SIG-M5 (cell line): ENCODE measurements around the gene ARHGAP24.
"Not testable (repeated sequence)": the region's sequence is repeated elsewhere in the genome, so short reads cannot be mapped to it uniquely, and the experiment has no call there.

ENCODE experiments used
- DNase-seq: peaks from one replicate; lab custom pipeline; 2025; lab: John Stamatoyannopoulos, UW

Gene ARHGAP24

DNA sequence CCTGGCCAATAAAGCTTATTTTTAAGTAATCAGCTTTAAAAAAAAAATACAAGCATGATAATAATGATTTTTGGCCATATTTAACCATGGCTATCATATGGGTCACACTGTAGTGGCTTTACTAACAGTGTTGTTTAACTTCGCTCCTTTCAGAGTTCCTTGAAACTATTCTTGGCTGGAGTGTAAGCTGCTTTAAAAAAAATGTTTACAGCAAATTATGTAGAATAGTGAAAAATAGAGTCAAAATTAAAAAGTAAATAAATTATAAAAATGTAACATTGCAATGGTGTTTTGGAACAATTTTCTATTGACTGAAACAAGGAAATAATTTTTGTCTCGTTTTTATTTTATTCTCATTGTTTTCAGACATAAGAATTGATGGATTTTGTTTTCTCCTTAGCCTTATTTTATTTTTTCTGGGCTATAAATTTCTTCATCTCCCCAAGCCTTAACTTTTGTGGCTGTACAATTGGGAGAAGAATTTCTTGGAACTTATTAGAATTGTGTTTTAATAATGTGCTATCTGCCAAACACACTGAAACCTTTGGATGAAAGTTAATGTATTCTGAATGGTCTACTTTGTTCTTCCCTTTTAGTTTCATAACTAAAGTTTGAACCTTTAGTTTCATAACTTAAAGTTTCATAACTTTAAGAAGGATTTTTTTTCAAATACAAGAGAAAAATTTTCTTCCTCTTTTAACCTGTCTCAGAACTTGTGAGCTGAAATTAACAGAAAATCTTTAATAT, 182.0 kb downstream of the ARHGAP24 start:
- no peak for DNase-seq

- DNase-seq, result no peak
These were observed 184.0 kb downstream of the ARHGAP24 start for GRCh38 chr4:85658766-85659439.

- no peak for DNase-seq
These were observed 184.8 kb downstream of the ARHGAP24 start for GRCh38 chr4:85659610-85660218.

- DNase-seq, result not testable (repeated sequence)
These were observed 191.7 kb downstream of the ARHGAP24 start for GRCh38 chr4:85666625-85667024.

- DNase-seq, result no peak
These were observed 194.3 kb downstream of the ARHGAP24 start for GRCh38 chr4:85669204-85669603.

DNA sequence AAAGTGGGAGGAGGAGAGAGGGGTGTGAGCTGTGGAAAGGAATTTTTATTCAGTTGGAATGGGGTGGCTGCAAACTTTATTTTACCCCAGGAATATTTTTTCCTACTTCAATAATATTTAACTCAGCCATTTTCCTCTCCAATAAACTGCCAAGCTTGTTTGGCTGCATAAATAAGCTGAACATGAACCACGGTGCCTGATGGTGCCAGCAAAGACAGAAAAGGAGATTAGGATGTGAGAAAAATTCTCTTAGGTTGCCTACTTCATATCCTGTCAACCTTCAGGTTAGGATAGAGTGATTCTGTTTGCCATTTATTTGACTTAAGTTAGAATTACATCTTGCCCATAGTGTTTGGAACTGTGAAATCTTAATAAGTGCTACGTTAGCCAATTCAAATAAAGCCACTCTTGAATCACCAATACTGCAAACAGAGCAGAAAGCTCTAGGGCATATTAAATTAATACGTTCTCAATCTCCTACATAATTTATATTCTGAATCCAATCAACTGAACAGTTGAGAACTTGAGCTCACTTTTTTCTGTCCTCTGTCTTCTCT, 195.1 kb downstream of the ARHGAP24 start:
- no peak for DNase-seq

GRCh38 chr4:85671120-85671519, 196.2 kb downstream of the ARHGAP24 start:
- DNase-seq, result no peak

- no peak for DNase-seq
These were observed 197.2 kb downstream of the ARHGAP24 start for GRCh38 chr4:85672116-85672515.

- no peak for DNase-seq
These were observed 198.0 kb downstream of the ARHGAP24 start for GRCh38 chr4:85672959-85673358.

DNA sequence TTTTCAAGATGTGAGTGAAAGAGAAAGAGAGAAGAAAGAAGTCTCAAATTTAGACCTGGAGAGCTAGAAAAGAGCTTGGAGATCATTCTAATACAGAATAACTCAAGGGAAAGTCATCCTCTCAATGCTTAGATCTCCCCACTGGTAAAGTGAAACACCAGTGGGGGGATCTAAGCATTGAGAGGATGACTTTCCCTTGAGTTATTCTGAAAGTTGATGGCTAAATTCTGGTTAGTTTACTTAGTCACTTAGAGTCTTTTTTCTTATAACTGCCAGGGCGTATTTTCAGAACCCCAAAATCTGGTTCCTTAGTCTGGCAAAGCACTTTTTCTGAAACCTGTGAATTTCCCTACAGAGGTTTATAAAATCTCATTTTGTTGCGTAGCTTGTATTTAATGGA, 198.6 kb downstream of the ARHGAP24 start:
- no peak for DNase-seq

DNA sequence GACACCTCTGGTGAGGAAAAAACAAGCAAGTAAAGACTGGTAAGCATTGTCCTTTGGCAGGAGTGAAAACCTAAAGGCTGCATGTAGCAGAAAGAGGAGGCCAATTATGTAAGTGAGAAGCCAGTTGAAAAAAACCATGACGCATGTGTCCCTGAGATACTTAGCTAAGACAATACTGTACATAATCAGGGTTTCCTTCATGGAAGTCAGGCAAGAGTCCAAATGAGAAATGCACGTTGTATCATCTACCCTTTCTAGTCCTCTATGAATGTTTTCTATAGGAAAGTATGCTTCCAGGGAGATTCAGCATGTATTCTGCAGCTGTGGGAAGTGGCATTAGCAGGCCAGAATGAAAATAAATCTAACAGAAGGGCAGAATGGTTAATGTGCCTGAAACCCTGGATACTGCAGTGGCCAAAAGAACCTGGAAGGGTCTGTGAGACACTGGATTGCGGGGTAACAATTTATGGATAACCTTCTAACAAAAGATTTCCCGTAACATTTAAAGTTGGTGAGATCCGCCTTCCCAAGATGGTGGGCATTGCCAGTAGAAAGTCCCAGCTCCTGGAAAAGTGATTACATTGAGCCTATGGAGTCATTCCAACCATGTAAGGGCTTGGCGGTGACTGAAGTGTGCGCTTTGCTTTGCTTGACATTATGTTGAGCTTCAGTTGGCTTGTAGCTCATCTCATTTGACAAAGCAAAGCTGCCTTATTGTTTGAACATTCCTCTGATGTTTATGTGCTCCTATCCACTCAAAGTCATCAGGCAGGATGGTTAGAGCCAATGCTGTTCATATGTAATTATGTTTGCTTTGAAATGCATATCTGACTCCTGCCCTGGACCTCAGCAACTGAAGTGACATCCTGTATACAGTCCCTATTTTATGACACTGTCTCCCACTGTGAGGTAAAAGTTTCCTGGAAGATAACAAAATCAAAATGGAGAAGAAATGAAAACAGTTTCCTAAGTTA, 200.4 kb downstream of the ARHGAP24 start:
- no peak for DNase-seq

- no peak for DNase-seq
These were observed 201.1 kb downstream of the ARHGAP24 start for GRCh38 chr4:85676050-85676425.

- DNase-seq, result no peak
These were observed 202.1 kb downstream of the ARHGAP24 start for GRCh38 chr4:85676850-85677590.

GRCh38 chr4:85681221-85681657, 206.3 kb downstream of the ARHGAP24 start:
- no peak for DNase-seq

DNA sequence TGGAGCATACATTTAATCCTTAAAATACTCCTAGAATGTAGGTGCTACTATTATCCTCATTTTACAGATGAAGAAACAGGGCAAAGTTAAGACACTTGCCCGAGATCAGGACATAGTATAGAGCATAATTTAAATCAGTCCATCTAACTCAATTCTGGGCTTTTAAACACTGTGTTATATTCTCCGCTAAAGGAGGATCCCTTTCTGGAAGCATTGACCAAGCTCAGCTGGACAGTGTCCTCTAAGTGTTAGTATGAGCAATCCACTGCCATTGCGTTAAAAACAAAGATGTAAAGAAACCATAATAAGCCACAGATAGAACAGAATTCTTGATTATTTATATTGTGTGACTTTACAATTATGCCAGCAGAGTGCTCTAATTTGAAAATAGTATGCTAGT, 207.0 kb downstream of the ARHGAP24 start:
- DNase-seq, result no peak

DNA sequence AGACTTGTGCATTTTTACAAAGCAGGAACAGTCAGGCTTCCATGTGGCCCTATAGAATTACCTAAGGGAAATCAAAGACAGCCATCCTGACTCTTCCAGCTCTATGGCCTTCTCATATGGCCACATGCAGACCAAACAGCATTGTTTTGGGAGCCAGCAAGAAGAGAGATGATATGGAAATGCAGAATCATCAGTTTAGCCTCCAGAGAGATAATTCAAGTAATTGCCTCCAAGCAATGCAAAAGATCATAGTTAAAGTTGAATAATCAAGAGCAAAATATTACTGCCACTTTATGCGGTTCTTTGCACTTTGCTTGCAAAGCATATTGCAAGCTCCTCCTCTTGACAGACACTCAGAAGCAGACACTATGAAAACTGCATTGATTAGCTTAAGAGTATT, 207.4 kb downstream of the ARHGAP24 start:
- DNase-seq, result no peak

DNA sequence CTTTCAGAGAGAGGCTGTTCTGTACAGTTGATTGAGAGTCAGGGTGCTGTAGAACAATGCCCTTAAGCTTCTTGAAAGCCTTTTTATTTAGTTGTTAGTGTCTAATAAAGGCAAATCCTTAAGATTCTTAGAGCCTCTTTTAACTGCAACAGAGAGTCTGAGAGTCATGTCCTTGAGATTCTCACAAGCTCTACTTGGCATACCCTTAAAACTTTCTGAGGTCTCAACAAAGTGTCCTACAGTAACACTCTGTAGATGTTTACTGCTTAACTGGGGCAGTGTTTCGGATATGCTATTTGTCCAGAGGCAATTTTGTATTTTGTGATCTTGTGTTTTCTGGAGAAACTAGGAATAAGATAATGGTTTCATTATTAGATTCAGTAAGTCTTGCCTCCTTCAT, 209.7 kb downstream of the ARHGAP24 start:
- no peak for DNase-seq

DNA sequence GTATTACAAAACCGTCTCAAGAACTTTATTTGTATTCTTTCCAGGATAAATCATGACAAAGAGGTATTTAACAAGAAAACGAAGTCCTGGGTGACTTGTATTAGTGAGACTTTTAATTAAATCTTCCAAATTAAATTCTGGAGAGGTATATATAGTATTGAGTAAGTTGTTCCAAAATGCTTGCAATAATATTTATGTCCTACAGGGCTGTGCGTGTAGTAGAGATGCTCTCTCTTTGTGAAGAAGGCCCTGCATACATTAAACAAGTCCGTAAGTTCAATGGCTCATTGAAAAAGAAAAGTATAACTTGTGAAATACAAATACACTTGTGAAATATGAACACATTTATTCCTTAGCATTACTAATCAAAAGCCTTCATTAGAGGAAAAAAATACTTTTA, 211.4 kb downstream of the ARHGAP24 start:
- no peak for DNase-seq

DNA sequence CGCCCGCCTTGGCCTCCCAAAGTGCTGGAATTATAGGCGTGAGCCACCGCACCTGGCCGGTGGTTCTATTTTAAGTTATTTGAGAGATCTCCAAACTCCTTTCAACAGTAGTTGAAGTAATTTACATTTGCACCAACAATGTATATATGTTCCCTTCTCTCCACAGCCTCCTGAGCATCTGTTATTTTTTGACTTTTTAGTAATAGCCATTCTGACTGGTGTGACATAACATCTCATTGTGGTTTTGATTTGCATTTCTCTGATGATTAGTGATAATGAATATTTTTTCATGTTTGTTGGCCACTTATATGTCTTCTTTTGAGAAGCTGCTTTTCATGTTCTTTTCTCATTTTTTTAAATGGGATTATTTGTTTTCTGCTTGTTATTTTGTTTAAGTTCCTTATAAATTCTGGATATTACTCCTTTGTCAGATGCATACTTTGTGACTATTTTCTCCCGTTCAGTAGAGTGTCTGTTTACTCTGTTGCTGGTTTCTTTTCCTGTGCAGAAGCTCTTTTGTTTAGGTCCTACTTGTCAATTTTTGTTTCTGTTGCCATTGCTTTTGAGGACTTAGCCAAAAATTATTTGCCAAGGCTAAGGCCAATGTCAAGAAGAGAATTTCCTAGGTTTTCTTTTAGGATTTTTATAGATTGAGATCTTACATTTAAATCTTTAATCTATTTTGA, 213.2 kb downstream of the ARHGAP24 start:
- DNase-seq, result no peak

DNA sequence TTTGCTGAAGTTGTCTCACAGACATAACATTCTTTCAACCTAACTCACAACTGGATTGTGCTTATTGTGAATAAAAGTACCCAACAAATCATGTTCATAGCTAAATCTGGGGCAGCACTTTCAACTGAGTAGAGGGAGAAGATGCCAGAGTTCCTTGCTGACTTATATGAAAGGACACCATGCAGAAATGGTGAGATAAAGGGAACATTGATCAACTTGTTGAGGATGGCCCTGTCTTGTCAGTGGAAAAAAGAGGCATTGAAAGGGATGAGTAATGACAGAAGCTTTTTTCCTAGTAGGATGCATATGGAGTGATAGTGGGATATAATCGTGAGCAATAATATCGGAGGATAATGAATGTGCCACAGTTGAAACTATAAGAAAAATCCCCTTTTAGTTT, 221.7 kb downstream of the ARHGAP24 start:
- DNase-seq, result no peak
